Measurements from ENCODE around the gene CACNG5.

The CACNG5 gene

GRCh38 chr17:66836063-66837005 is 1.4 kb downstream of the CACNG5 start:
- H3K36me3 Mint-ChIP-seq = no peaks in the 10 kb centered on the region
- ATAC-seq = no peak
- no peak overlapping the region for H3K4me3 Mint-ChIP-seq
- H3K27ac Mint-ChIP-seq = no peak overlapping the region
- H3K9me3 Mint-ChIP-seq = no peaks in the 10 kb centered on the region
- H3K4me1 Mint-ChIP-seq = no peaks in the 10 kb centered on the region
- peaks cover 47% of the 10 kb centered on the region for H3K27me3 Mint-ChIP-seq

- H3K9me3 Mint-ChIP-seq = no peaks in the 10 kb centered on the region
- no peak for ATAC-seq
- H3K27ac Mint-ChIP-seq = no peak overlapping the region
- no peaks in the 10 kb centered on the region for H3K4me1 Mint-ChIP-seq
- H3K27me3 Mint-ChIP-seq = peaks cover 38% of the 10 kb centered on the region
- no peak overlapping the region for H3K4me3 Mint-ChIP-seq
- H3K36me3 Mint-ChIP-seq = no peaks in the 10 kb centered on the region
Observed at GRCh38 chr17:66837226-66837625, 2.3 kb downstream of the CACNG5 start.

- H3K27me3 Mint-ChIP-seq = peaks cover 30% of the 10 kb centered on the region
- no peak for ATAC-seq
- H3K4me1 Mint-ChIP-seq = no peaks in the 10 kb centered on the region
- no peak overlapping the region for H3K27ac Mint-ChIP-seq
- H3K4me3 Mint-ChIP-seq = no peak overlapping the region
- no peaks in the 10 kb centered on the region for H3K9me3 Mint-ChIP-seq
- H3K36me3 Mint-ChIP-seq = no peaks in the 10 kb centered on the region
Observed at GRCh38 chr17:66837885-66838665, 3.2 kb downstream of the CACNG5 start.

GRCh38 chr17:66839616-66840015 is 4.7 kb downstream of the CACNG5 start:
- Mint-ChIP-seq H3K27me3 (peaks cover 22% of the 10 kb centered on the region), H3K36me3 (no peaks in the 10 kb centered on the region), H3K27ac (no peak overlapping the region), H3K9me3 (no peaks in the 10 kb centered on the region), H3K4me1 (no peaks in the 10 kb centered on the region), H3K4me3 (no peak overlapping the region)
- no peak for ATAC-seq

GRCh38 chr17:66840061-66840460 is 5.1 kb downstream of the CACNG5 start:
- H3K9me3 Mint-ChIP-seq = no peaks in the 10 kb centered on the region
- H3K4me1 Mint-ChIP-seq = no peaks in the 10 kb centered on the region
- no peak overlapping the region for H3K4me3 Mint-ChIP-seq
- H3K36me3 Mint-ChIP-seq = no peaks in the 10 kb centered on the region
- peaks cover 22% of the 10 kb centered on the region for H3K27me3 Mint-ChIP-seq
- H3K27ac Mint-ChIP-seq = no peak overlapping the region
- no peak for ATAC-seq

GRCh38 chr17:66841328-66841727 is 6.4 kb downstream of the CACNG5 start:
- H3K9me3 Mint-ChIP-seq = peaks cover 2% of the 10 kb centered on the region
- ATAC-seq = peak; percentile 9
- H3K4me1 Mint-ChIP-seq = no peaks in the 10 kb centered on the region
- no peak overlapping the region for H3K4me3 Mint-ChIP-seq
- H3K27ac Mint-ChIP-seq = no peak overlapping the region
- H3K27me3 Mint-ChIP-seq = peaks cover 16% of the 10 kb centered on the region
- H3K36me3 Mint-ChIP-seq = no peaks in the 10 kb centered on the region

- Mint-ChIP-seq H3K9me3 (peaks cover 2% of the 10 kb centered on the region), H3K27me3 (peaks cover 11% of the 10 kb centered on the region), H3K27ac (no peak overlapping the region), H3K4me3 (no peak overlapping the region), H3K4me1 (no peaks in the 10 kb centered on the region), H3K36me3 (no peaks in the 10 kb centered on the region)
- ATAC-seq = no peak
Observed at GRCh38 chr17:66841744-66842143, 6.8 kb downstream of the CACNG5 start.

GRCh38 chr17:66842505-66842904 is 7.6 kb downstream of the CACNG5 start:
- Mint-ChIP-seq H3K4me1 (no peaks in the 10 kb centered on the region), H3K27me3 (peaks cover 10% of the 10 kb centered on the region), H3K36me3 (no peaks in the 10 kb centered on the region), H3K9me3 (peaks cover 2% of the 10 kb centered on the region), H3K27ac (no peak overlapping the region), H3K4me3 (no peak overlapping the region)
- no peak for ATAC-seq

- no peak for ATAC-seq
- H3K4me3 Mint-ChIP-seq = no peak overlapping the region
- H3K27me3 Mint-ChIP-seq = peaks cover 10% of the 10 kb centered on the region
- no peaks in the 10 kb centered on the region for H3K4me1 Mint-ChIP-seq
- no peaks in the 10 kb centered on the region for H3K36me3 Mint-ChIP-seq
- H3K9me3 Mint-ChIP-seq = peaks cover 2% of the 10 kb centered on the region
- no peak overlapping the region for H3K27ac Mint-ChIP-seq
Observed at GRCh38 chr17:66842959-66843358, 8.0 kb downstream of the CACNG5 start.

GRCh38 chr17:66843627-66844026 is 8.7 kb downstream of the CACNG5 start:
- Mint-ChIP-seq H3K9me3 (peaks cover 2% of the 10 kb centered on the region), H3K27me3 (peaks cover 10% of the 10 kb centered on the region), H3K36me3 (no peaks in the 10 kb centered on the region), H3K4me1 (no peaks in the 10 kb centered on the region), H3K27ac (no peak overlapping the region), H3K4me3 (no peak overlapping the region)
- ATAC-seq = no peak

GRCh38 chr17:66847704-66848103 is 12.8 kb downstream of the CACNG5 start:
- no peak for ATAC-seq
- Mint-ChIP-seq H3K27ac (no peak overlapping the region), H3K27me3 (no peaks in the 10 kb centered on the region), H3K36me3 (no peaks in the 10 kb centered on the region), H3K9me3 (peaks cover 2% of the 10 kb centered on the region), H3K4me1 (no peaks in the 10 kb centered on the region), H3K4me3 (no peak overlapping the region)

- H3K4me1 Mint-ChIP-seq = no peaks in the 10 kb centered on the region
- no peak for ATAC-seq
- H3K27me3 Mint-ChIP-seq = no peaks in the 10 kb centered on the region
- peaks cover 2% of the 10 kb centered on the region for H3K9me3 Mint-ChIP-seq
- no peaks in the 10 kb centered on the region for H3K36me3 Mint-ChIP-seq
- no peak overlapping the region for H3K4me3 Mint-ChIP-seq
- H3K27ac Mint-ChIP-seq = no peak overlapping the region
Observed at GRCh38 chr17:66848496-66848895, 13.6 kb downstream of the CACNG5 start.

- H3K9me3 Mint-ChIP-seq = peaks cover 2% of the 10 kb centered on the region
- H3K27ac Mint-ChIP-seq = no peak overlapping the region
- H3K4me3 Mint-ChIP-seq = no peak overlapping the region
- H3K36me3 Mint-ChIP-seq = no peaks in the 10 kb centered on the region
- H3K4me1 Mint-ChIP-seq = no peaks in the 10 kb centered on the region
- ATAC-seq = no peak
- no peaks in the 10 kb centered on the region for H3K27me3 Mint-ChIP-seq
Observed at GRCh38 chr17:66849032-66849655, 14.2 kb downstream of the CACNG5 start.

GRCh38 chr17:66849851-66850580 is 15.1 kb downstream of the CACNG5 start:
- no peak overlapping the region for H3K27ac Mint-ChIP-seq
- H3K36me3 Mint-ChIP-seq = no peaks in the 10 kb centered on the region
- H3K4me3 Mint-ChIP-seq = no peak overlapping the region
- ATAC-seq = no peak
- no peaks in the 10 kb centered on the region for H3K4me1 Mint-ChIP-seq
- no peaks in the 10 kb centered on the region for H3K27me3 Mint-ChIP-seq
- H3K9me3 Mint-ChIP-seq = peaks cover 6% of the 10 kb centered on the region

- no peak for ATAC-seq
- H3K36me3 Mint-ChIP-seq = no peaks in the 10 kb centered on the region
- H3K4me1 Mint-ChIP-seq = no peaks in the 10 kb centered on the region
- no peaks in the 10 kb centered on the region for H3K27me3 Mint-ChIP-seq
- no peak overlapping the region for H3K4me3 Mint-ChIP-seq
- H3K27ac Mint-ChIP-seq = no peak overlapping the region
- peaks cover 4% of the 10 kb centered on the region for H3K9me3 Mint-ChIP-seq
Observed at GRCh38 chr17:66850692-66851091, 15.8 kb downstream of the CACNG5 start.

Data from stimulated activated memory B cell treated with anti-CD40 and anti-IgM and Interleukin-4, amounts not matched to agents 10 μg/mL and 1 μg/mL and 100 μg/mL, for 72 hours (primary cell).